GM21515 (cell line): ENCODE measurements around the gene CHTF18.

Experiments used
- ATAC-seq: cut with Tn5 transposase; IDR thresholded peaks from one replicate; pipeline ENCODE4 v1.9.1; 2021; ENCODE audit not compliant: unreplicated experiment

The CHTF18 gene

DNA sequence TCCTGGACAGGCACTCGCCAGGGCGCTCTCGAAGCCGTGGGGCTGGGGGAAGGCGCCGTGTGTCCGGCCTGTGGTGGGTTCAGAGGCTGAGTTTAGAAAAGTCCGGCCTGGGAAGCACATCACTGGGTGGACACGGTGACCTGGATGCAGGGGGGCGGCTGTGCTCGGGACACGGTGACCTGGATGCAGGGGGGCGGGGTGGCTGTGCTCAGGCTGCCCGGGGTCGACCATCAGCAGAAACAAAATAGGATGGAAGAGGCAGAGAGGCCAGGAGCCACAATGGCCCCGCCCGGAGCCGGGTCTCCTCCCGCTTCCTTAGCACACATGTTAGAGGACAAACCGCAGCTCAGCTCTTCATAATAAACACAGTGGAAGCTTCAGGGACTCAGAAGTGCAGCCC is 55.4 kb downstream of the CHTF18 start:
- no peak for ATAC-seq

DNA sequence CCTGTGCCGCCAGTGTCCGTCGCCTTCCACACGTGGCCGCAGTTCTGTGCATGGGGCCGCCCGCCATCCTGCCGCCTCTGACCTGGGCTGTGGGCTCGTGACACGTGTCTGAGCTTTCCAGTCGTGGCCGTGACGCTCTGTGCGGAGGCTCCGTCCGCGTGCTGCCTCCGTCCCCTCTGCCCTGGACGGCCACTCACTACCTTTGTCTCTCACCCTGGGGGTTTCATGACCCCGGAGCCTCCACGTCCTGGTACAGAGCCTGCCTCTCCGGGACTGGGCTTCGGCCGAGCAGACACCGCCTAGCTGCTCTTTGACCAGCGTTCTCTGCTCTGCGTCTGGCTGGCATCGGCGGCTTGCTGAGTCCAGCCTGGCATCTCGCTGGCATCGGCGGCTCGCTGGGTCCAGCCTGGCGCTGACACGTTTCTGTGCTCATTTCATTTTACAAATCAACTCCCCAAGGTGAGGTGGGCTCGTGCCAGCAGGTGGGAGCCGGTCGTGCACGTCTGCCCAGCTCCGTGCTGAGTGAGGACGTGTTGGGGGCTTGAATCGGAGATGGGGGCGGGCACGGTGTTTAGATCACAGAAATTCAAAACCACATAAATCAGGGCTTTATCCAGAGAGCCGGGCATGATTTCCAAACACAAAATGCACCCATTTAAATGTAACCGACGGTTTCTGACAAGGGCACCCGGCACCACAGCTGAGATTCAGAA is 56.4 kb downstream of the CHTF18 start:
- ATAC-seq: no peak

DNA sequence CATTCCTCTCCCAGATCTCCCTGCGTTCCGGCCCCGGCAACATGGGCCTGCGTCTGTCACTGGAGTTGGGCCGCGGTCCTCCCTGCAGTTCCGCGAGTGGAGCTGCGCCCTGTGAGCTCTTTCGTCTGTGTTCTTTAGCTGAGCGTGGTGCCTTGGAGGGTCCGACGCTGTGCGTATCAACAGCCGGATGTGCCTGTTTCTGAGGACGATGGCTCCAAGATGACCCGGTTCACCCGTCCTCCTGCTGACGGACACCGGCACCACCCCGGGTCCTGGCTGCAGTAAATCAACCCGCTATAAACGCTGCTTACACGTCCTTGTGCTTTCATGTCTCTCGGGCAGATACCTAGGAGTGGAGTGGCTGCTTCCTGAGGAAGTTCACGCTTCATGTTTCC is 56.9 kb downstream of the CHTF18 start:
- no peak for ATAC-seq

DNA sequence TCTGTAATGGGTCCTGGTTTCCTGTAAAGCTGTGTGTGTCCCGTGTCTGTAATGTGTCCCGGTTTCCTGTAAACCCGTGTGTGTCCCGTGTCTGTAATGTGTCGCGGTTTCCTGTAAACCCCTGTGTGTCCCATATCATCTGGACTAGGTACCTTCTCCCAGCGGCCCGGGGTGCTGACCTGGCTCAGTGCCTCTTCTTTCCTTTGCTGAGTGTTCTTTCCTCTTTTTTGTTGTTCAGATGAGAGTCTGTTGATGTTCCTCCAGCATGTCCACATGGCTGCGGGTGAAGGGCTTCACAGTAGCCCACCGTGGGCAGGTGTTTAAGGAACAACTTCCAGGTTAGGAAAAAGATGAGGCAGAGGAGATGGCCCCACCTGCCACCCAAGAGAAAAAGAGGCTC is 58.7 kb downstream of the CHTF18 start:
- no peak for ATAC-seq
